Measurements from ENCODE around the gene WDTC1.

The WDTC1 gene

GRCh38 chr1:27331426-27331825 is 97.0 kb downstream of the WDTC1 start:
- Histone ChIP-seq H3K4me3 (ENCODE audit: low read depth in 1 of 2, low read length in 2 of 2) (no peak overlapping the region), H3K27me3 (ENCODE audit: control insufficient read depth in 1 of 2, insufficient read depth in 2 of 2, low read length in 2 of 2) (no peaks in the 10 kb centered on the region), H3K4me1 (ENCODE audit: control insufficient read depth in 1 of 2, insufficient read depth in 2 of 2, low read length in 2 of 2) (no peaks in the 10 kb centered on the region), H3K9me3 (ENCODE audit: control insufficient read depth in 1 of 2, low read length in 2 of 2) (no peaks in the 10 kb centered on the region), H3K27ac (ENCODE audit: low read depth, low read length) (no peak overlapping the region), H3K36me3 (ENCODE audit: control insufficient read depth in 1 of 2, insufficient read depth in 2 of 2, low read length in 2 of 2) (peaks cover 30 to 51% of the 10 kb centered on the region in 2 donors), H3K9ac (ENCODE audit: low read depth in 1 of 2, low read length in 2 of 2) (no peak overlapping the region)

DNA sequence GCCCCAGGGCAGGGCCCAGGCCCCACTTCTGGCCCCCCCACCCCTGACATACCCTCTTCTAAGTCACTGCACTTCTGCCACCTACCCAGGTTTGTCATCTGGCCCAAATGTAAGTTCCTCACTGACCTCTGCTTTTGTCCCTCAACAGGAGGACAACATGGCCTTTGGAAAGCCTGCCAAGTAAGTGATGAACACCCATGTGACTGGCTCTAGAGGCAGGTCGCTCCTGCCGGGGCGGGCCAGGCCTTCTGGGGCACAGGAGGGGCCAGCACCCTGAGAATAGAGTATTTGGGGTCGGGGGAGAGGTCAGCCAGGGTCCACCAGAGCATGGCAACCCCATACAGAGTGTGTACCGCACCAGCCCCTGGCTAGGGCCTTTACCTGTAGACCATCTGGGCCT is 97.5 kb downstream of the WDTC1 start:
- Histone ChIP-seq H3K4me1 (ENCODE audit: control insufficient read depth in 1 of 2, insufficient read depth in 2 of 2, low read length in 2 of 2) (no peaks in the 10 kb centered on the region), H3K27me3 (ENCODE audit: control insufficient read depth in 1 of 2, insufficient read depth in 2 of 2, low read length in 2 of 2) (no peaks in the 10 kb centered on the region), H3K4me3 (ENCODE audit: low read depth in 1 of 2, low read length in 2 of 2) (no peak overlapping the region), H3K36me3 (ENCODE audit: control insufficient read depth in 1 of 2, insufficient read depth in 2 of 2, low read length in 2 of 2) (peaks cover 30 to 50% of the 10 kb centered on the region in 2 donors), H3K27ac (ENCODE audit: low read depth, low read length) (no peak overlapping the region), H3K9me3 (ENCODE audit: control insufficient read depth in 1 of 2, low read length in 2 of 2) (no peaks in the 10 kb centered on the region), H3K9ac (ENCODE audit: low read depth in 1 of 2, low read length in 2 of 2) (no peak overlapping the region)

- Histone ChIP-seq H3K9ac (ENCODE audit: low read depth in 1 of 2, low read length in 2 of 2) (no peak overlapping the region), H3K9me3 (ENCODE audit: control insufficient read depth in 1 of 2, low read length in 2 of 2) (no peaks in the 10 kb centered on the region), H3K36me3 (ENCODE audit: control insufficient read depth in 1 of 2, insufficient read depth in 2 of 2, low read length in 2 of 2) (peaks cover 30 to 47% of the 10 kb centered on the region in 2 donors), H3K27ac (ENCODE audit: low read depth, low read length) (no peak overlapping the region), H3K4me1 (ENCODE audit: control insufficient read depth in 1 of 2, insufficient read depth in 2 of 2, low read length in 2 of 2) (no peaks in the 10 kb centered on the region), H3K27me3 (ENCODE audit: control insufficient read depth in 1 of 2, insufficient read depth in 2 of 2, low read length in 2 of 2) (no peaks in the 10 kb centered on the region), H3K4me3 (ENCODE audit: low read depth in 1 of 2, low read length in 2 of 2) (no peak overlapping the region)
Observed at GRCh38 chr1:27332536-27333281, 98.3 kb downstream of the WDTC1 start.

- peaks cover 27 to 47% of the 10 kb centered on the region in 2 donors for H3K36me3 ChIP-seq (ENCODE audit: control insufficient read depth in 1 of 2, insufficient read depth in 2 of 2, low read length in 2 of 2)
- H3K4me1 ChIP-seq (ENCODE audit: control insufficient read depth in 1 of 2, insufficient read depth in 2 of 2, low read length in 2 of 2), result no peaks in the 10 kb centered on the region
- no peaks in the 10 kb centered on the region for H3K27me3 ChIP-seq (ENCODE audit: control insufficient read depth in 1 of 2, insufficient read depth in 2 of 2, low read length in 2 of 2)
- no peak overlapping the region for H3K9ac ChIP-seq (ENCODE audit: low read depth in 1 of 2, low read length in 2 of 2)
- no peaks in the 10 kb centered on the region for H3K9me3 ChIP-seq (ENCODE audit: control insufficient read depth in 1 of 2, low read length in 2 of 2)
- H3K4me3 ChIP-seq (ENCODE audit: low read depth in 1 of 2, low read length in 2 of 2), result no peak overlapping the region
- H3K27ac ChIP-seq (ENCODE audit: low read depth, low read length), result no peak overlapping the region
Observed at GRCh38 chr1:27333717-27334279, 99.4 kb downstream of the WDTC1 start.

GRCh38 chr1:27335506-27336422 is 101.3 kb downstream of the WDTC1 start:
- H3K4me3 ChIP-seq (ENCODE audit: low read depth in 1 of 2, low read length in 2 of 2), result no peak overlapping the region
- H3K9me3 ChIP-seq (ENCODE audit: control insufficient read depth in 1 of 2, low read length in 2 of 2), result no peaks in the 10 kb centered on the region
- no peak overlapping the region for H3K9ac ChIP-seq (ENCODE audit: low read depth in 1 of 2, low read length in 2 of 2)
- no peak overlapping the region for H3K27ac ChIP-seq (ENCODE audit: low read depth, low read length)
- H3K4me1 ChIP-seq (ENCODE audit: control insufficient read depth in 1 of 2, insufficient read depth in 2 of 2, low read length in 2 of 2), result no peaks in the 10 kb centered on the region
- no peaks in the 10 kb centered on the region for H3K27me3 ChIP-seq (ENCODE audit: control insufficient read depth in 1 of 2, insufficient read depth in 2 of 2, low read length in 2 of 2)
- peaks cover 21 to 44% of the 10 kb centered on the region in 2 donors for H3K36me3 ChIP-seq (ENCODE audit: control insufficient read depth in 1 of 2, insufficient read depth in 2 of 2, low read length in 2 of 2)

- H3K9ac ChIP-seq (ENCODE audit: low read depth in 1 of 2, low read length in 2 of 2), result no peak overlapping the region
- H3K9me3 ChIP-seq (ENCODE audit: control insufficient read depth in 1 of 2, low read length in 2 of 2), result no peaks in the 10 kb centered on the region
- H3K27ac ChIP-seq (ENCODE audit: low read depth, low read length), result no peak overlapping the region
- H3K4me1 ChIP-seq (ENCODE audit: control insufficient read depth in 1 of 2, insufficient read depth in 2 of 2, low read length in 2 of 2), result peaks cover 6 to 9% of the 10 kb centered on the region in 2 donors
- no peak overlapping the region for H3K4me3 ChIP-seq (ENCODE audit: low read depth in 1 of 2, low read length in 2 of 2)
- peaks cover 19 to 44% of the 10 kb centered on the region in 2 donors for H3K36me3 ChIP-seq (ENCODE audit: control insufficient read depth in 1 of 2, insufficient read depth in 2 of 2, low read length in 2 of 2)
- no peaks in the 10 kb centered on the region for H3K27me3 ChIP-seq (ENCODE audit: control insufficient read depth in 1 of 2, insufficient read depth in 2 of 2, low read length in 2 of 2)
Observed at GRCh38 chr1:27336756-27337155, 102.3 kb downstream of the WDTC1 start.

DNA sequence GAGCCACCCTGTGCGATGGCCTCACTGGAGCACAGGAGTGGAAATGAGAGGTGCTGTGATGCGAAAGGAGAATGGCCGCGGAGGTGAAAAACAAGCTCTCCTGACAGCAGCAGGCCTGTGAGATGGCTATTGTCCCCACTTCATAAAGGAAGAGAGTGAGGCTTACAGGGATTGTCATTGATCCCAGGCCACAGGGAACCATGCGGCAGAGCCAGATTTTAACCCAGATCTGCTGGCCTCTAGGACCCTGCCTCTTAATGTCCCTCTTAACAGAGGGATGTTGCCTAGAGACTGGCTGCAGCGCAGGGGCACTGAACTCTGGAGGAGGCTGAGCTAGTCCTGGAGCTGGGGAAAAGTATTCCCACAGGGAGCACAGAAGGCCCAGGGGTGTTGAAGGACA is 104.3 kb downstream of the WDTC1 start:
- no peak overlapping the region for H3K4me3 ChIP-seq (ENCODE audit: low read depth in 1 of 2, low read length in 2 of 2)
- H3K27me3 ChIP-seq (ENCODE audit: control insufficient read depth in 1 of 2, insufficient read depth in 2 of 2, low read length in 2 of 2), result no peaks in the 10 kb centered on the region
- H3K4me1 ChIP-seq (ENCODE audit: control insufficient read depth in 1 of 2, insufficient read depth in 2 of 2, low read length in 2 of 2), result peaks cover 20 to 23% of the 10 kb centered on the region in 2 donors
- H3K9me3 ChIP-seq (ENCODE audit: control insufficient read depth in 1 of 2, low read length in 2 of 2), result no peaks in the 10 kb centered on the region
- H3K9ac ChIP-seq (ENCODE audit: low read depth in 1 of 2, low read length in 2 of 2), result no peak overlapping the region
- H3K36me3 ChIP-seq (ENCODE audit: control insufficient read depth in 1 of 2, insufficient read depth in 2 of 2, low read length in 2 of 2), result peaks cover 7 to 24% of the 10 kb centered on the region in 2 donors
- H3K27ac ChIP-seq (ENCODE audit: low read depth, low read length), result no peak overlapping the region

- Histone ChIP-seq H3K27me3 (ENCODE audit: control insufficient read depth in 1 of 2, insufficient read depth in 2 of 2, low read length in 2 of 2) (no peaks in the 10 kb centered on the region), H3K27ac (ENCODE audit: low read depth, low read length) (no peak overlapping the region), H3K9me3 (ENCODE audit: control insufficient read depth in 1 of 2, low read length in 2 of 2) (no peaks in the 10 kb centered on the region), H3K36me3 (ENCODE audit: control insufficient read depth in 1 of 2, insufficient read depth in 2 of 2, low read length in 2 of 2) (peaks cover 2 to 19% of the 10 kb centered on the region in 2 donors), H3K9ac (ENCODE audit: low read depth in 1 of 2, low read length in 2 of 2) (no peak overlapping the region), H3K4me3 (ENCODE audit: low read depth in 1 of 2, low read length in 2 of 2) (no peak overlapping the region), H3K4me1 (ENCODE audit: control insufficient read depth in 1 of 2, insufficient read depth in 2 of 2, low read length in 2 of 2) (peaks cover 20 to 23% of the 10 kb centered on the region in 2 donors)
Observed at GRCh38 chr1:27339213-27339612, 104.8 kb downstream of the WDTC1 start.

DNA sequence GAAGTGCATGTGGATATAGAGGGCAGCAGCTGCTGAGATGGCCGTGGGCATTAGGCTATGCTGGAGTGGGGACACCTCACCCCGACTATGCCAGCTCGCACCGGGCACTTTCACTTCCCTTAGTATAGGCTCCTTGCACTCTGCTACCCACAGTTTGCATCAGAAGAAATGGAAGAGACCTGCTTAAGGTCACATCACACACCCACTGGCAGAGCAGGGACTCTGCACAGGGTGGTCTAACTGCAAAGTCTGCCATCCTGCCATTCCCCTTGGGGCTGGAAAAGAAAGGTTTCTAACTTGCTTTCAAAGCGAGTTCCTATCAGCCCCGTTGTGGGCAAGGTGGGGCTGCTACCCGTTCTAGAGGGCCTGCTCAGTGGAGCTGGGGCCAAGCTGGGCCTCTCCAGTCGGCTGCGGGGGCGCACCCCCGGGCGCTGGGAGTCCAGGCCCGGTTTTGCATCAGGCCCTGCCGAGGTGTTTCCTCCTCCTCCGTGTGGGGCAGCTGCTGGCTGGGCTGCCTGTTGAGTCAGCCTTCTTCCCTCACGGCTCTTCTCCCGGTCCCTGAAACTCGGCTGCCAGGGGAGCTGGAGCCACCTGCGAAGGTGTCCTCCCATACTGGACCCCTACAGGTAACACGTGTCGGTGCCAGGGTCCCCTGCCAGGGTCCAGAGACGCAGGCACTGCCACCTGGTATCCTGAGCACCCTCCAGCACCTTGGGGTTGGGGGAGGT is 107.3 kb downstream of the WDTC1 start, which contains the start of gene SYTL1:
Gene SYTL1, plus strand, starts transcription at position 498 of the 728 bp plus-strand sequence. CDS start 3,313 bp downstream, outside the sequence.
- no peaks in the 10 kb centered on the region for H3K9me3 ChIP-seq (ENCODE audit: control insufficient read depth in 1 of 2, low read length in 2 of 2)
- H3K4me3 ChIP-seq (ENCODE audit: low read depth in 1 of 2, low read length in 2 of 2), result peak within 1 kb of the TSS; percentile 83 to 86
- H3K36me3 ChIP-seq (ENCODE audit: control insufficient read depth in 1 of 2, insufficient read depth in 2 of 2, low read length in 2 of 2), result no peaks in the 10 kb centered on the region
- peak within 1 kb of the TSS; percentile 11 for H3K27ac ChIP-seq (ENCODE audit: low read depth, low read length)
- no peaks in the 10 kb centered on the region for H3K27me3 ChIP-seq (ENCODE audit: control insufficient read depth in 1 of 2, insufficient read depth in 2 of 2, low read length in 2 of 2)
- peak within 1 kb of the TSS; percentile 57 to 80 for H3K9ac ChIP-seq (ENCODE audit: low read depth in 1 of 2, low read length in 2 of 2)
- peaks cover 20 to 23% of the 10 kb centered on the region in 2 donors for H3K4me1 ChIP-seq (ENCODE audit: control insufficient read depth in 1 of 2, insufficient read depth in 2 of 2, low read length in 2 of 2)
